HCT116 (cell line): ENCODE results near the gene NOL3.

ENCODE experiments used
- ELF1 ChIP-seq: IDR thresholded peaks from 2 replicates; pipeline ENCODE4 v1.6.1; 2012; ENCODE audit warnings: low read depth, borderline replicate concordance
- SIN3A ChIP-seq: IDR thresholded peaks from 2 replicates; pipeline ENCODE4 v1.6.1; 2012; ENCODE audit warnings: low read depth

- TF ChIP-seq SIN3A, result no peak
- TF ChIP-seq ELF1, result no peak
Observed at GRCh38 chr16:67155295-67156142, 14.8 kb upstream of the NOL3 start.
